ENCODE results near the gene CPS1. TPM values are rescaled to one million over a fixed set of nuclear protein-coding genes. Genes with fewer than 3 reads are reported as not detected.
A peak's percentile ranks its signal among the peaks of the same experiment; 100 is the strongest.

The CPS1 gene
- total and polyA plus RNA-seq, 2 of the 4 experiments (the other 2 are of a cell fraction) = 5.4 to 20.1 TPM

DNA sequence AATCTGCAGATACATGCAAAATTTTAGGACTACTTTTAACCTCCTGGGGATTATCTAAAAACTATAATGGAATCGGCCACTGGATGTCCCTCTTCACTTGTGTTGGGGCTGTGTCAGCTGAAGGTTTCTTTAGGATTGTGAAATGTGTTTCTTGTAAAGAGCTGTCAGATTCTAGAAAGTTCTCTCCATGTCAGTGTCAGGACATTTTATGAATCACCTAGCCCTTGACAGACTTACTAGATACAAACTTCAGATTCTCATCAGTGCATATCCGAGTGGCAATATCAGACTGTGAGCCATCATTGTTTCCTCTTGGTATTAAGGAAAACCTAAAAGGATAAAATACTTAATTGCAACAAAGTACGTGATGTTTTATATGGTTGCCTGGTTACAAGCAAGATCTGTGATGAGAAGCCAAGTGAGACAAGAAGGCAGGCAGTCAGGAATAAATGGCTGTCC lies 107.3 kb downstream of the CPS1 start:
- H3K79me1 ChIP-seq (ENCODE audit: low read depth in 1 of 2, low read length in 2 of 2) = no peaks in the 10 kb centered on the region
- peak; percentile 2 for DNase-seq
- BruUV-seq (replicated peaks) = no TSS peak
- no peaks in the 10 kb centered on the region for H3K4me1 ChIP-seq (ENCODE audit: control insufficient read depth, insufficient read depth, low read length)
- no peak overlapping the region for H3K27ac ChIP-seq (ENCODE audit: insufficient read depth, low read length)
- no peaks in the 10 kb centered on the region for H3K36me3 ChIP-seq (ENCODE audit: control insufficient read depth, insufficient read depth, low read length)
- no peak overlapping the region for H3K23ac ChIP-seq (ENCODE audit: low read depth, low read length)
- no peak overlapping the region for H2AK5ac ChIP-seq (ENCODE audit: low read depth, low read length)
- H2BK5ac ChIP-seq (ENCODE audit: low read depth, low read length, poor library complexity, severe bottlenecking) = no peak overlapping the region
- H4K91ac ChIP-seq (ENCODE audit: insufficient read depth, low read depth, low read length) = no peak overlapping the region
- no peak overlapping the region for H2AK9ac ChIP-seq (replicated peaks; ENCODE audit: low read depth, low read length, poor library complexity)
- no peaks in the 10 kb centered on the region for H3K9me1 ChIP-seq (ENCODE audit: insufficient read depth, low read length)
- H3K9ac ChIP-seq (ENCODE audit: low read depth, low read length) = no peak overlapping the region
- no peaks in the 10 kb centered on the region for H3K9me3 ChIP-seq (ENCODE audit: control insufficient read depth, insufficient read depth, low read length)
- TF ChIP-seq SMC3 (IDR thresholded peaks at IDR 0.05; ENCODE audit: low read depth, low read length) = no peak
- TF ChIP-seq, protein P1, sequence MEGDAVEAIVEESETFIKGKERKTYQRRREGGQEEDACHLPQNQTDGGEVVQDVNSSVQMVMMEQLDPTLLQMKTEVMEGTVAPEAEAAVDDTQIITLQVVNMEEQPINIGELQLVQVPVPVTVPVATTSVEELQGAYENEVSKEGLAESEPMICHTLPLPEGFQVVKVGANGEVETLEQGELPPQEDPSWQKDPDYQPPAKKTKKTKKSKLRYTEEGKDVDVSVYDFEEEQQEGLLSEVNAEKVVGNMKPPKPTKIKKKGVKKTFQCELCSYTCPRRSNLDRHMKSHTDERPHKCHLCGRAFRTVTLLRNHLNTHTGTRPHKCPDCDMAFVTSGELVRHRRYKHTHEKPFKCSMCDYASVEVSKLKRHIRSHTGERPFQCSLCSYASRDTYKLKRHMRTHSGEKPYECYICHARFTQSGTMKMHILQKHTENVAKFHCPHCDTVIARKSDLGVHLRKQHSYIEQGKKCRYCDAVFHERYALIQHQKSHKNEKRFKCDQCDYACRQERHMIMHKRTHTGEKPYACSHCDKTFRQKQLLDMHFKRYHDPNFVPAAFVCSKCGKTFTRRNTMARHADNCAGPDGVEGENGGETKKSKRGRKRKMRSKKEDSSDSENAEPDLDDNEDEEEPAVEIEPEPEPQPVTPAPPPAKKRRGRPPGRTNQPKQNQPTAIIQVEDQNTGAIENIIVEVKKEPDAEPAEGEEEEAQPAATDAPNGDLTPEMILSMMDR (conservative IDR thresholded peaks at IDR 0.05; ENCODE audit: low read depth, low read length) = 0 out of 2 replicates have a peak, but pooled peaks have one; percentile 7
- no peak for TF ChIP-seq MXI1 (IDR thresholded peaks at IDR 0.05; ENCODE audit: borderline replicate concordance, low read depth, low read length)
- TF ChIP-seq RAD21 (IDR thresholded peaks at IDR 0.05; ENCODE audit: low read length) = no peak; the same call in 1 of the 2 replicates
- TF ChIP-seq MAFK (IDR thresholded peaks at IDR 0.05; ENCODE audit: low read depth, low read length) = no peak
- TF ChIP-seq, protein P2, sequence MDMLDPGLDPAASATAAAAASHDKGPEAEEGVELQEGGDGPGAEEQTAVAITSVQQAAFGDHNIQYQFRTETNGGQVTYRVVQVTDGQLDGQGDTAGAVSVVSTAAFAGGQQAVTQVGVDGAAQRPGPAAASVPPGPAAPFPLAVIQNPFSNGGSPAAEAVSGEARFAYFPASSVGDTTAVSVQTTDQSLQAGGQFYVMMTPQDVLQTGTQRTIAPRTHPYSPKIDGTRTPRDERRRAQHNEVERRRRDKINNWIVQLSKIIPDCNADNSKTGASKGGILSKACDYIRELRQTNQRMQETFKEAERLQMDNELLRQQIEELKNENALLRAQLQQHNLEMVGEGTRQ (IDR thresholded peaks at IDR 0.05; ENCODE audit: low read depth, low read length) = no peak
- TF ChIP-seq CEBPB (IDR thresholded peaks at IDR 0.05; ENCODE audit: low read depth, low read length) = no peak
- no peak for TF ChIP-seq NFE2L2 (IDR thresholded peaks at IDR 0.05; ENCODE audit: low read depth, low read length)
- no CpG with 5 or more reads among the region's 3 CpGs for WGBS, 2 experiments (ENCODE audit: extremely low coverage in 2 of 2, insufficient read length in 1 of 2)
- dilution Hi-C loops (cut with HindIII; ENCODE audit: low sequenced_read_pairs, unreplicated experiment) = no loop called here
- no peak overlapping the region for H4K8ac ChIP-seq (ENCODE audit: low read depth in 2 of 2, low read length in 2 of 2)
- H3K18ac ChIP-seq (ENCODE audit: low read depth, low read length) = no peak overlapping the region
- intact Hi-C loops (cut with micrococcal nuclease) = no loop called here
- no peak overlapping the region for H4K5ac ChIP-seq (ENCODE audit: low read depth, low read length)
- no peak overlapping the region for H3K56ac ChIP-seq (ENCODE audit: extremely low read depth, insufficient read depth, low read length)
- H2BK120ac ChIP-seq (ENCODE audit: low read depth, low read length) = no peak overlapping the region
- no peaks in the 10 kb centered on the region for H3K27me3 ChIP-seq (ENCODE audit: control insufficient read depth, insufficient read depth, low read length)
- ChIA-PET CTCF (no interaction called here), POLR2A (ENCODE audit: unreplicated experiment) (no interaction called here)
- no peak for ATAC-seq (ENCODE audit: low read depth)
- H2BK15ac ChIP-seq (ENCODE audit: low read depth, low read length) = no peak overlapping the region
- no peak overlapping the region for H3K4ac ChIP-seq (ENCODE audit: low read depth, low read length)
- H3K4me2 ChIP-seq (ENCODE audit: low read depth, low read length) = no peak overlapping the region
- no peak overlapping the region for H2BK20ac ChIP-seq (ENCODE audit: low read depth, low read length)
- H3K4me3 ChIP-seq (ENCODE audit: insufficient read depth, low read depth, low read length) = no peak overlapping the region
- H3K14ac ChIP-seq (replicated peaks; ENCODE audit: low read depth, low read length) = no peak overlapping the region
- H2AFZ ChIP-seq (replicated peaks; ENCODE audit: low read length, poor library complexity) = no peak overlapping the region
- in situ Hi-C loops (cut with MboI; ENCODE audit: low sequenced_read_pairs) = no loop called here
- no peaks in the 10 kb centered on the region for H4K20me1 ChIP-seq (ENCODE audit: insufficient read depth, low read length)

Data from IMR-90 (cell line).